ENCODE measurements around the gene HRH4.

- no peak for TF ChIP-seq CTCF (IDR thresholded peaks at IDR 0.05)
- TF ChIP-seq ZFX (IDR thresholded peaks at IDR 0.05; ENCODE audit: borderline replicate concordance) = no peak
These were observed at the start of gene HRH4 for GRCh38 chr18:24460388-24460787.
